ENCODE data around the gene FSTL4. TPM values are rescaled to one million over a fixed set of nuclear protein-coding genes. Genes with fewer than 3 reads are reported as not detected.

The FSTL4 gene
- total and polyA plus RNA-seq, 2 experiments from 2014 or later = 0.47 to 0.74 TPM

DNA sequence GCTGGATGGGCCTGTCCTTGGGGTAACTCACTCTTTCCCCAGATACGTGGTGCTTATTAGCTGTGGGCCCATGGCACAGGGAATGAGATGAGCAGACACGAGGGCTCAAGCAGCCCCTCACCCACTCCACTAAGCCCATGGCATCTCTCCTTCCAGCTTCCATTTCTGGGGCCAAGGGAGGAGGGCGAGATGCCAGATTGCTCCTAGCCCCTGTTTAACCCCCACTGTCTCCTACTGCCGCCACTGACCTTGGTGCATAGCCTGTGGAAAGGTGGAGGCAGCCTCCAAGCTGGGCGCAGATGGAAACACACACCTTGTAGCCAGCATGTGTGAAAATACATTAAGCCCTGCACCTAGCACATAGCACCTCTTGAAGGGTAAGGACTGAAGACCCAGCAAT lies 167.6 kb downstream of the FSTL4 start:
- Histone ChIP-seq H3K79me2 (no peaks in the 10 kb centered on the region), H3K4me3 (no peak overlapping the region), H3K4me1 (ENCODE audit: insufficient read depth) (no peaks in the 10 kb centered on the region), H3K4me2 (no peak overlapping the region), H3K27me3 (no peaks in the 10 kb centered on the region), H3K36me3 (replicated peaks; ENCODE audit: insufficient read depth, low read depth) (no peaks in the 10 kb centered on the region), H3K9me2 (replicated peaks; ENCODE audit: insufficient read depth) (no peaks in the 10 kb centered on the region), H3K9me3 (ENCODE audit: low read depth) (no peaks in the 10 kb centered on the region), H2AFZ (no peak overlapping the region), H3K27ac (no peak overlapping the region), H4K20me1 (ENCODE audit: insufficient read depth, poor library complexity, severe bottlenecking) (no peaks in the 10 kb centered on the region)
- WGBS (ENCODE audit: low lambda C conversion rate, missing lambda C conversion rate) = 98% methylated on average over 5 of the region's 5 CpGs
- TF ChIP-seq EZH2 (IDR thresholded peaks at IDR 0.05; ENCODE audit: borderline replicate concordance) (no peak), EZH2phosphoT487 (IDR thresholded peaks at IDR 0.05; ENCODE audit: low read depth, severe bottlenecking, unreplicated experiment) (no peak), CTCF (IDR thresholded peaks at IDR 0.05; ENCODE audit: poor library complexity) (no peak)
- DNase-seq (ENCODE audit: low spot score) = no peak

DNA sequence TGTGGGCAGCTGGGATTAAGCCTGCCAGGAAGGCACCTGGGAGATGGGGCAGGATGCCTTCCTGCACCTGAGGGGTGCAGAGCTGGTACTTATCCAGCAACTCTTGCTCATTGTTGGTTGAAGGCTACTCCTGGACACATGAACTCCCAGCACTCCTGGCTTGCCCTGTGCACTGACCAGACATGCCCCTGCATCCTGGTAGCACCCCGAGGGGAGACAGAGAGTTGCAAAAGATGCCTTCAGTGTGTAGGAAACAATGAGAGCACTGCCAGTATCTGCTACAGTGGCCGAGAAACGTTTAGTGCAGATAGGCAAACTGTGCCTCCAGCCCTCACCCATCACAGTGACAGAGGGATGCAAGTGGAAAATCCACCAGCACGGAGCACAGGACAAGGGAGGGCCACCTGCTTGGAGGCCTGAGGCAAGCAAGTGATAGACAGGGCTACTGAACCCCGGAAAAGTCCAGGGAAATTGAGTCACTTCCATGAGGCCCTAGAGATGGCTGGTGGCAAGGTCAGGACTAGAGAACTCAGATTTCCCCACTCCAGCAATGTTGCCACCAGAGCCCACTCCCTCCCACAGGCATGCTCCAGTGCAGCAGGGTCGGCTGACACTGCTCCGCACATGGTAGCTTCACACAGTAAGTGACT lies 171.1 kb downstream of the FSTL4 start:
- Histone ChIP-seq H3K27ac (no peak overlapping the region), H3K4me2 (no peak overlapping the region), H3K9me3 (ENCODE audit: low read depth) (no peaks in the 10 kb centered on the region), H3K9me2 (replicated peaks; ENCODE audit: insufficient read depth) (no peaks in the 10 kb centered on the region), H3K36me3 (replicated peaks; ENCODE audit: insufficient read depth, low read depth) (no peaks in the 10 kb centered on the region), H3K79me2 (no peaks in the 10 kb centered on the region), H3K4me1 (ENCODE audit: insufficient read depth) (no peaks in the 10 kb centered on the region), H3K4me3 (no peak overlapping the region), H3K27me3 (no peaks in the 10 kb centered on the region), H2AFZ (no peak overlapping the region), H4K20me1 (ENCODE audit: insufficient read depth, poor library complexity, severe bottlenecking) (no peaks in the 10 kb centered on the region)
- no peak for DNase-seq (ENCODE audit: low spot score)
- 89% methylated on average over 7 of the region's 7 CpGs for WGBS (ENCODE audit: low lambda C conversion rate, missing lambda C conversion rate)
- TF ChIP-seq EZH2phosphoT487 (IDR thresholded peaks at IDR 0.05; ENCODE audit: low read depth, severe bottlenecking, unreplicated experiment) (no peak), CTCF (IDR thresholded peaks at IDR 0.05; ENCODE audit: poor library complexity) (no peak), EZH2 (IDR thresholded peaks at IDR 0.05; ENCODE audit: borderline replicate concordance) (no peak)

DNA sequence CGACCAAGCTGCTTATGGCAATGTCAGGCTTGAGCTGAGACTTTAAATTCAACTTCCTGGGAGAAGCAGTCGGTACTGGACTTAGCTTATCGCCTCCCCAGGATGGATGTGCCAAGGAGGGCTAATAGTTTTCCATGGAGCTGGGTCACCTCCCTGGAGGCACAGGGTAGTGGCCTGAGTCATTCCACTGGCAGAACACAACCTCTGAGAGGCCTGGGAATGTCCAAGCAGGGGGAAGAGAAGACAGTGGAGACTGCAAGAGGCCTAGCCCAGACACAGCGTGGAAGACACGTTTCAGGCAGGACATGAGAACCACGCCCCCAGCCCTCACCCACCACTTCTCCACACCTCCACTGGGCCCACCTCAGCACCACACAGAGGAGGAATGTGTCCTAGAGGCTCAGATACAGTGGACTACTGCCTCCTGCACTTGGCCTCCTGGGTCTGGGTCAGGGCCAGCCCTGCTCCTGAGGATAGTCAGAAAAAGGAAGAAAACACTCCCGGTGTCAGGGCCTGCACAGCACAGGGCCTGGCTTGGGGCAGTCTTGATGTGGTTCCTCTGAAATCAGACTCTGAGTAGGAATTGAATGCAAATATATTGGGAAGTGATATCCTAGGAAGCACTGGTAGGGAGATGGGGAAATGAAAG lies 171.8 kb downstream of the FSTL4 start:
- no peaks in the 10 kb centered on the region for H4K20me1 ChIP-seq (ENCODE audit: insufficient read depth, poor library complexity, severe bottlenecking)
- TF ChIP-seq CTCF (IDR thresholded peaks at IDR 0.05; ENCODE audit: poor library complexity) (no peak), EZH2phosphoT487 (IDR thresholded peaks at IDR 0.05; ENCODE audit: low read depth, severe bottlenecking, unreplicated experiment) (no peak), EZH2 (IDR thresholded peaks at IDR 0.05; ENCODE audit: borderline replicate concordance) (no peak)
- no peaks in the 10 kb centered on the region for H3K36me3 ChIP-seq (replicated peaks; ENCODE audit: insufficient read depth, low read depth)
- no peaks in the 10 kb centered on the region for H3K9me3 ChIP-seq (ENCODE audit: low read depth)
- H3K27me3 ChIP-seq = no peaks in the 10 kb centered on the region
- H3K9me2 ChIP-seq (replicated peaks; ENCODE audit: insufficient read depth) = no peaks in the 10 kb centered on the region
- 84% methylated on average over 7 of the region's 7 CpGs for WGBS (ENCODE audit: low lambda C conversion rate, missing lambda C conversion rate)
- H3K27ac ChIP-seq = no peak overlapping the region
- H3K4me1 ChIP-seq (ENCODE audit: insufficient read depth) = no peaks in the 10 kb centered on the region
- no peak overlapping the region for H3K4me2 ChIP-seq
- H3K4me3 ChIP-seq = no peak overlapping the region
- no peaks in the 10 kb centered on the region for H3K79me2 ChIP-seq
- no peak overlapping the region for H2AFZ ChIP-seq
- DNase-seq (ENCODE audit: low spot score) = no peak
